HepG2 (cell line): ENCODE results near the gene SLC5A12. TPM values are rescaled to one million over a fixed set of nuclear protein-coding genes. Genes with fewer than 3 reads are reported as not detected.
A peak's percentile ranks its signal among the peaks of the same experiment; 100 is the strongest.
"Not testable (repeated sequence)": the region's sequence is repeated elsewhere in the genome, so short reads cannot be mapped to it uniquely, and the experiment has no call there.

Experiments
- ATAC-seq: fragments of 200-7000 bp; cut with Tn5 transposase; 3 replicates; pipeline ENCODE4 v1.9.1; 2020; ENCODE audit warnings: mild to moderate bottlenecking, moderate library complexity
- BruUV-seq: library from RNA; stranded (reverse); fragments of 400-500 nt; replicated peaks from 2 replicates; lab custom pipeline; 2021; lab: Mats Ljungman, UMichigan
- CTCF ChIA-PET: fragments of 300-600 bp; formaldehyde crosslinking; extraction: SDS; loops from one replicate; lab custom pipeline; 2021; ENCODE audit warnings: low total read pairs, inconsistent platforms, low intra/inter-chr PET ratio; lab: Yijun Ruan, JAX
- POLR2A ChIA-PET: fragments of 350-600 bp; sonication (Branson Sonifier 250); formaldehyde crosslinking; loops from one replicate; lab custom pipeline; 2020; ENCODE audit warnings: antibody characterized with exemption, inconsistent platforms; lab: Yijun Ruan, JAX
- DNase-seq: peaks from one replicate; pipeline ENCODE4 v3.0.0-alpha.2; 2015; ENCODE audit warnings: low spot score
- FAIRE-seq: peaks from 3 replicates; lab custom pipeline; 2011; peaks lifted over from hg19 to GRCh38; lab: Jason Lieb, UNC
- H2AFZ ChIP-seq: one replicate; pipeline ENCODE4 v1.6.1; 2011; ENCODE audit warnings: low read length, inconsistent platforms
- H3K27ac ChIP-seq: fragments of 300-600 bp; 3 replicates; pipeline ENCODE4 v1.8.0; 2011; ENCODE audit warnings: mixed run types, mild to moderate bottlenecking, mixed read lengths, low read length, inconsistent platforms; ENCODE audit not compliant: insufficient read depth; ENCODE audit errors: extremely low read length
- H3K27me3 ChIP-seq, 2 experiments: fragments of 200-600 bp in 1 of 2; 2 replicates in 1 of 2; 3 replicates in 1 of 2; pipeline versions ENCODE4 v1.6.0 to v1.8.0; 2011; ENCODE audit warnings: low read length in 2 of 2, mild to moderate bottlenecking in 2 of 2, moderate library complexity in 2 of 2, inconsistent platforms in 1 of 2; ENCODE audit not compliant: insufficient read depth in 2 of 2, control insufficient read depth in 1 of 2
- H3K36me3 ChIP-seq, 2 experiments: fragments of 200-600 bp in 1 of 2; replicated peaks in 1 of 2; 2 replicates in 1 of 2; 3 replicates in 1 of 2; pipeline versions ENCODE4 v1.5.1 to v1.8.0; 2011; ENCODE audit warnings: low read length in 2 of 2, inconsistent platforms in 1 of 2; ENCODE audit not compliant: insufficient read depth in 2 of 2, control insufficient read depth in 1 of 2
- H3K4me1 ChIP-seq: 2 replicates; pipeline ENCODE4 v1.5.1; 2012; ENCODE audit warnings: low read length, inconsistent platforms; ENCODE audit not compliant: insufficient read depth
- H3K4me2 ChIP-seq: 2 replicates; pipeline ENCODE4 v1.6.0; 2011; ENCODE audit warnings: low read depth, low read length, inconsistent platforms
- H3K4me3 ChIP-seq, 3 experiments: fragments of 200-600 bp in 1 of 3; sonication (generic), shearing (Covaris generic) in 1 of 3; replicated peaks in 1 of 3; 2 replicates each; pipeline ENCODE4 v1.5.1; 2011 to 2016; ENCODE audit warnings: low read length in 3 of 3, inconsistent platforms in 2 of 3, low read depth in 2 of 3, mild to moderate bottlenecking in 2 of 3, control low read depth in 1 of 3, mixed read lengths in 1 of 3; ENCODE audit not compliant: insufficient read depth in 1 of 3
- H3K79me2 ChIP-seq: one replicate; pipeline ENCODE4 v1.6.1; 2011; ENCODE audit warnings: low read length, inconsistent platforms; ENCODE audit not compliant: insufficient read depth
- H3K9ac ChIP-seq: 2 replicates; pipeline ENCODE4 v1.6.0; 2011; ENCODE audit warnings: mild to moderate bottlenecking, low read depth, low read length, inconsistent platforms; ENCODE audit not compliant: insufficient read depth
- H3K9me3 ChIP-seq: 2 replicates; pipeline ENCODE4 v1.5.1; 2012; ENCODE audit warnings: mild to moderate bottlenecking, low read length
- H4K20me1 ChIP-seq: 2 replicates; pipeline ENCODE4 v1.6.0; 2011; ENCODE audit warnings: inconsistent platforms, mild to moderate bottlenecking, low read length, moderate library complexity; ENCODE audit not compliant: insufficient read depth
- CAMTA2 ChIP-seq: sonication (generic); formaldehyde crosslinking; IDR thresholded peaks from 2 replicates; pipeline ENCODE4 v1.4.0; 2020; ENCODE audit warnings: mild to moderate bottlenecking, missing genetic modification reagents, borderline replicate concordance
- IRX3 ChIP-seq: sonication (generic); formaldehyde crosslinking; IDR thresholded peaks from 2 replicates; pipeline ENCODE4 v1.8.1; 2023; ENCODE audit warnings: mild to moderate bottlenecking, low read depth, missing genetic modification reagents, borderline replicate concordance
- RAD21 ChIP-seq: fragments of 450-650 bp; formaldehyde crosslinking; IDR thresholded peaks from 2 replicates; pipeline ENCODE4 v1.5.0; 2020; ENCODE audit warnings: mild to moderate bottlenecking
- SMC3 ChIP-seq: IDR thresholded peaks from 2 replicates; pipeline ENCODE4 v1.6.1; 2011; ENCODE audit warnings: low read length, improper control_type of control experiment
- STAG1 ChIP-seq: sonication (generic); formaldehyde crosslinking; IDR thresholded peaks from 2 replicates; pipeline ENCODE4 v1.4.0; 2020; ENCODE audit warnings: missing genetic modification reagents
- THAP11 ChIP-seq: IDR thresholded peaks from 2 replicates; pipeline ENCODE4 v1.6.1; 2016; ENCODE audit warnings: missing biosample characterization, missing genetic modification reagents
- XRCC5 ChIP-seq: fragments of 200-400 bp; formaldehyde crosslinking; optimal IDR thresholded peaks from 2 replicates; pipeline ENCODE3; 2017; ENCODE audit warnings: mild to moderate bottlenecking, low read length
- ZC3H4 ChIP-seq: sonication (generic); formaldehyde crosslinking; IDR thresholded peaks from 2 replicates; pipeline ENCODE4 v1.4.0; 2020; ENCODE audit warnings: missing genetic modification reagents, borderline replicate concordance
- ZNF136 ChIP-seq: sonication (generic); formaldehyde crosslinking; IDR thresholded peaks from 2 replicates; pipeline ENCODE4 v1.8.1; 2022; ENCODE audit warnings: low read depth, mild to moderate bottlenecking, moderate library complexity, missing genetic modification reagents
- ZNF367 ChIP-seq: sonication (generic); formaldehyde crosslinking; IDR thresholded peaks from 2 replicates; pipeline ENCODE4 v1.4.0; 2020; ENCODE audit warnings: missing genetic modification reagents, borderline replicate concordance
- ZNF652 ChIP-seq: IDR thresholded peaks from 2 replicates; pipeline ENCODE4 v1.6.1; 2016; ENCODE audit warnings: low read depth, borderline replicate concordance
- WGBS: methylation state at CpG from one replicate; pipeline ENCODE4 v1.1.6; 2017; ENCODE audit warnings: low lambda C conversion rate; 5-methylcytosine and 5-hydroxymethylcytosine counted together
- in situ Hi-C: cut with HindIII; loops from 2 replicates; pipeline ENCODE4 v1.10.0; 2017; ENCODE audit warnings: low pct_unique_long_range_greater_than_20kb; ENCODE audit not compliant: extremely low pct_ligation_motif_present
- intact Hi-C: fragments of 100-400 bp; cut with micrococcal nuclease; formaldehyde crosslinking; loops from one replicate; pipeline ENCODE4 v1.10.0; 2022; ENCODE audit not compliant: unreplicated experiment
- polyA plus RNA-seq, 8 experiments: library from polyadenylated mRNA; depleted of rRNA in 3 of 8; stranded (reverse) in 7 of 8; unstranded in 1 of 8; fragments of >200 nt; fragmentation: Illumina TruSeq in 4 of 8; extraction: Trizol in 4 of 8; gene quantifications; 2 replicates each; pipeline versions ENCODE4 v1.2.1 to v1.2.3, GENCODE V29; 2011 to 2016; ENCODE audit warnings: low read depth in 4 of 8, missing spikeins in 1 of 8, mixed read lengths in 1 of 8; ENCODE audit not compliant: insufficient read depth in 1 of 8
- total RNA-seq, 5 experiments: library from RNA; depleted of rRNA; stranded (reverse); fragments of >200 nt; fragmentation: Illumina TruSeq; extraction: Trizol; gene quantifications; 2 replicates each; pipeline ENCODE4 v1.2.3, GENCODE V29; 2016; ENCODE audit warnings: low read depth in 1 of 5
- TF ChIP-seq, protein P1 (sequence below): sonication (generic); formaldehyde crosslinking; IDR thresholded peaks from 2 replicates; pipeline ENCODE4 v1.5.0; 2020; ENCODE audit warnings: mild to moderate bottlenecking, missing genetic modification reagents, moderate library complexity
- TF ChIP-seq, protein P2 (sequence below): sonication (generic); formaldehyde crosslinking; IDR thresholded peaks from 2 replicates; pipeline ENCODE4 v1.4.0; 2020; ENCODE audit warnings: missing genetic modification reagents
- TF ChIP-seq, protein P3 (sequence below): sonication (generic); formaldehyde crosslinking; IDR thresholded peaks from 2 replicates; pipeline ENCODE4 v1.8.1; 2023; ENCODE audit warnings: mild to moderate bottlenecking, moderate library complexity, missing genetic modification reagents

SLC5A12 gene
- total and polyA plus RNA-seq, 2 of the 13 experiments (the other 11 are each of a cell fraction or from before 2014, with no cell fraction given): not detected

DNA sequence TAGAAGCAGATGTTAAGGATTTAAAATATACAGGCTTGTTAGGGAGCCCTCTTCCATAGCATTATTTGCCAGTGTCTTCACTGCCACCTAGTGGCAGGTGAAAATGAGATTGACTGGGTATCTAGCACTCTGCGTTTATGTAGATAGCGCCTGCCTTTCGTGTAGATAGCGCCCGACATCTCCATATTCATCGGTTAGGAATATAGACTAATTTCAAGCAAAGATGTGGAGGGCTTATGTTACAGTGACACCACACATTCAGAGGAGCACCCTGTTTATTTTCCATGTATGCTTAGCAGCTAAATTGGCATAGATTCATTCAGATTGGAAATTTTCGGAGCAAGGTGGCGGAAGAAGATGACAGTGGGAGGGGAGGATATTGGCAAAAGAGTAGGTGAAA is 72.0 kb downstream of the SLC5A12 start:
- no peak overlapping the region for H3K4me3 ChIP-seq
- in situ Hi-C loops: loop anchor here (10.0 kb wide), 1 partner anchor 355 kb away; no protein-coding TSS in a partner anchor
- no peaks in the 10 kb centered on the region for H3K36me3 ChIP-seq
- CTCF ChIA-PET: interaction anchor here (0.8 to 1.9 kb wide), 4 partner anchors 127 to 365 kb away, joined by 3 to 12 read pairs (median 9); partner anchors contain the start of gene ANO3
- no peaks in the 10 kb centered on the region for H3K4me1 ChIP-seq
- H3K27ac ChIP-seq: no peak overlapping the region
- no peaks in the 10 kb centered on the region; a peak in 1 of 5 replicates for H3K27me3 ChIP-seq
- FAIRE-seq (peak; percentile 39), DNase-seq (peak; percentile 65), ATAC-seq (peak; percentile 98)
- H3K4me2 ChIP-seq: no peak overlapping the region
- no peaks in the 10 kb centered on the region for H4K20me1 ChIP-seq
- H3K79me2 ChIP-seq: no peaks in the 10 kb centered on the region
- H3K9ac ChIP-seq: no peak overlapping the region
- intact Hi-C loops: loop anchor here (1.0 kb wide), 2 partner anchors 127 to 353 kb away; no protein-coding TSS in a partner anchor
- WGBS: 30% methylated on average over 8 of the region's 8 CpGs
- POLR2A ChIA-PET: no interaction called here
- H2AFZ ChIP-seq: no peak overlapping the region
- H3K9me3 ChIP-seq: no peaks in the 10 kb centered on the region
- BruUV-seq: no TSS peak
- TF ChIP-seq, protein P1, sequence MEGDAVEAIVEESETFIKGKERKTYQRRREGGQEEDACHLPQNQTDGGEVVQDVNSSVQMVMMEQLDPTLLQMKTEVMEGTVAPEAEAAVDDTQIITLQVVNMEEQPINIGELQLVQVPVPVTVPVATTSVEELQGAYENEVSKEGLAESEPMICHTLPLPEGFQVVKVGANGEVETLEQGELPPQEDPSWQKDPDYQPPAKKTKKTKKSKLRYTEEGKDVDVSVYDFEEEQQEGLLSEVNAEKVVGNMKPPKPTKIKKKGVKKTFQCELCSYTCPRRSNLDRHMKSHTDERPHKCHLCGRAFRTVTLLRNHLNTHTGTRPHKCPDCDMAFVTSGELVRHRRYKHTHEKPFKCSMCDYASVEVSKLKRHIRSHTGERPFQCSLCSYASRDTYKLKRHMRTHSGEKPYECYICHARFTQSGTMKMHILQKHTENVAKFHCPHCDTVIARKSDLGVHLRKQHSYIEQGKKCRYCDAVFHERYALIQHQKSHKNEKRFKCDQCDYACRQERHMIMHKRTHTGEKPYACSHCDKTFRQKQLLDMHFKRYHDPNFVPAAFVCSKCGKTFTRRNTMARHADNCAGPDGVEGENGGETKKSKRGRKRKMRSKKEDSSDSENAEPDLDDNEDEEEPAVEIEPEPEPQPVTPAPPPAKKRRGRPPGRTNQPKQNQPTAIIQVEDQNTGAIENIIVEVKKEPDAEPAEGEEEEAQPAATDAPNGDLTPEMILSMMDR (CRISPR knock-in tag): peak; percentile 80
- TF ChIP-seq ZNF367 (CRISPR knock-in tag) (no peak), STAG1 (CRISPR knock-in tag) (peak; percentile 70), THAP11 (CRISPR knock-in tag) (no peak), XRCC5 (peak; percentile 20), IRX3 (no peak), SMC3 (peak; percentile 59; the same call in 1 of the 2 replicates), ZNF136 (CRISPR knock-in tag) (no peak), ZNF652 (CRISPR knock-in tag) (no peak), CAMTA2 (no peak), ZC3H4 (CRISPR knock-in tag) (no peak), RAD21 (CRISPR knock-in tag) (peak; percentile 25; the same call in 1 of the 2 replicates)
- TF ChIP-seq, protein P2, sequence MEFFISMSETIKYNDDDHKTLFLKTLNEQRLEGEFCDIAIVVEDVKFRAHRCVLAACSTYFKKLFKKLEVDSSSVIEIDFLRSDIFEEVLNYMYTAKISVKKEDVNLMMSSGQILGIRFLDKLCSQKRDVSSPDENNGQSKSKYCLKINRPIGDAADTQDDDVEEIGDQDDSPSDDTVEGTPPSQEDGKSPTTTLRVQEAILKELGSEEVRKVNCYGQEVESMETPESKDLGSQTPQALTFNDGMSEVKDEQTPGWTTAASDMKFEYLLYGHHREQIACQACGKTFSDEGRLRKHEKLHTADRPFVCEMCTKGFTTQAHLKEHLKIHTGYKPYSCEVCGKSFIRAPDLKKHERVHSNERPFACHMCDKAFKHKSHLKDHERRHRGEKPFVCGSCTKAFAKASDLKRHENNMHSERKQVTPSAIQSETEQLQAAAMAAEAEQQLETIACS (CRISPR knock-in tag): no peak
- TF ChIP-seq, protein P3, sequence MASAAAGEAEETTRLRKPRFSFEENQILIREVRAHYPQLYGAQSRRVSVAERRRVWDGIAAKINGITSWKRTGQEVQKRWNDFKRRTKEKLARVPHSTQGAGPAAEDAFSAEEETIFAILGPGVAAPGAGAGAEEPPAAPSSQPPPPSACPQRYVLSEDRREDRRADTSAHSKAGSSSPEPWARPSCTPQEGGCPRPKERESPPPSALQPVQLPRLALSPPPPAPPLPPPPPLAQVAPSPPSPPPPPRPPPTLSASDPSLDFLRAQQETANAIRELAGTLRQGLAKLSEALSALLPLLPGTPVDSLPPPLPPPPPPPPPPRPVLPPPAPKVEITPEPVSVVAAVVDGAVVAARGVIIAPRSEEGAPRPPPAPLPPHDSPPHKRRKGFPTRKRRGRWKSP (CRISPR knock-in tag): peak; percentile 92

DNA sequence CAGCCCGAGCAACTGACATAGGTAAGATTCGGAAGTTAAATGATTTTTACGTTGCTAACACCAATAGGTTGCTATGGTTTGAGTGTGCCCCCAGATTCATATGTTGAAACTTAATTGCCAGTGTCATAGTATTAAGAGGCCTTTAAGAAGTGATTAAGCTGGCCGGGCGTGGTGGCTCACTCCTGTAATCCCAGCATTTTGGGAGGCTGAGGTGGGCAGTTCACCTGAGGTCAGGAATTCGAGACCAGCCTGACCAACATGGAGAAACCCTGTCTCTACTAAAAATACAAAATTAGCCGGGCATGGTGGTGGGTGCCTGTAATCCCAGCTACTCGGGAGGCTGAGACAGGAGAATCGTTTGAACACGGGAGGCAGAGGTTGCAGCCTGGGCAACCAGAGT is 78.5 kb downstream of the SLC5A12 start:
- H3K4me2 ChIP-seq, BruUV-seq, H3K9me3 ChIP-seq, DNase-seq, H3K27ac ChIP-seq, H4K20me1 ChIP-seq, H3K79me2 ChIP-seq, POLR2A ChIA-PET, H3K4me3 ChIP-seq, ATAC-seq, H3K36me3 ChIP-seq, FAIRE-seq, intact Hi-C loops, H3K9ac ChIP-seq, H3K27me3 ChIP-seq, CTCF ChIA-PET, H2AFZ ChIP-seq, H3K4me1 ChIP-seq: not testable (repeated sequence)
- 34% methylated on average over 10 of the region's 10 CpGs for WGBS
- in situ Hi-C loops: loop anchor here (10.0 kb wide), 1 partner anchor 349 kb away; no protein-coding TSS in a partner anchor
